Omental fat pad (tissue), 4 donors: Measurements from ENCODE around the gene NDUFB2. TPM values are rescaled to one million over a fixed set of nuclear protein-coding genes. Genes with fewer than 3 reads are reported as not detected.
"Not testable (repeated sequence)": the region's sequence is repeated elsewhere in the genome, so short reads cannot be mapped to it uniquely, and the experiment has no call there.

Experiments
- ATAC-seq: fragments of 150-250 bp; one replicate; pipeline ENCODE4 v1.9.1; 2016; ENCODE audit warnings: mild to moderate bottlenecking, moderate library complexity; ENCODE audit not compliant: low FRiP score
- DNase-seq: peaks from one replicate; pipeline ENCODE4 v3.0.0-alpha.2; 2019; ENCODE audit warnings: low spot score
- total RNA-seq, 4 donors: library from RNA; depleted of rRNA; stranded (reverse); fragments of >200 nt; gene quantifications; one replicate each; pipeline ENCODE4 v1.1.0, GENCODE V29; 2016
- TF ChIP-seq, protein P1 (sequence below), 3 donors: fragments of 450-650 bp; IDR thresholded peaks; one replicate each; pipeline ENCODE4 v1.5.1; 2016 to 2017; ENCODE audit warnings: antibody characterized with exemption in 3 of 3, mild to moderate bottlenecking in 3 of 3, moderate library complexity in 2 of 3

NDUFB2 gene
- total RNA-seq, 4 donors from 2014 or later: 118 to 301 (median 234) TPM

- DNase-seq: no peak
- ATAC-seq: no peak
- TF ChIP-seq, protein P1, sequence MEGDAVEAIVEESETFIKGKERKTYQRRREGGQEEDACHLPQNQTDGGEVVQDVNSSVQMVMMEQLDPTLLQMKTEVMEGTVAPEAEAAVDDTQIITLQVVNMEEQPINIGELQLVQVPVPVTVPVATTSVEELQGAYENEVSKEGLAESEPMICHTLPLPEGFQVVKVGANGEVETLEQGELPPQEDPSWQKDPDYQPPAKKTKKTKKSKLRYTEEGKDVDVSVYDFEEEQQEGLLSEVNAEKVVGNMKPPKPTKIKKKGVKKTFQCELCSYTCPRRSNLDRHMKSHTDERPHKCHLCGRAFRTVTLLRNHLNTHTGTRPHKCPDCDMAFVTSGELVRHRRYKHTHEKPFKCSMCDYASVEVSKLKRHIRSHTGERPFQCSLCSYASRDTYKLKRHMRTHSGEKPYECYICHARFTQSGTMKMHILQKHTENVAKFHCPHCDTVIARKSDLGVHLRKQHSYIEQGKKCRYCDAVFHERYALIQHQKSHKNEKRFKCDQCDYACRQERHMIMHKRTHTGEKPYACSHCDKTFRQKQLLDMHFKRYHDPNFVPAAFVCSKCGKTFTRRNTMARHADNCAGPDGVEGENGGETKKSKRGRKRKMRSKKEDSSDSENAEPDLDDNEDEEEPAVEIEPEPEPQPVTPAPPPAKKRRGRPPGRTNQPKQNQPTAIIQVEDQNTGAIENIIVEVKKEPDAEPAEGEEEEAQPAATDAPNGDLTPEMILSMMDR (IDR thresholded peaks at IDR 0.05): no peak
These were observed 41.8 kb upstream of the NDUFB2 start for GRCh38 chr7:140654661-140655060.

- ATAC-seq (no peak), DNase-seq (no peak)
- TF ChIP-seq, protein P1 (IDR thresholded peaks at IDR 0.05): no peak
These were observed 40.7 kb upstream of the NDUFB2 start for GRCh38 chr7:140655511-140656408.

GRCh38 chr7:140656548-140657515, 39.7 kb upstream of the NDUFB2 start:
- peak; percentile 70 for ATAC-seq
- TF ChIP-seq, protein P1 (IDR thresholded peaks at IDR 0.05): no peak
- no peak for DNase-seq

DNA sequence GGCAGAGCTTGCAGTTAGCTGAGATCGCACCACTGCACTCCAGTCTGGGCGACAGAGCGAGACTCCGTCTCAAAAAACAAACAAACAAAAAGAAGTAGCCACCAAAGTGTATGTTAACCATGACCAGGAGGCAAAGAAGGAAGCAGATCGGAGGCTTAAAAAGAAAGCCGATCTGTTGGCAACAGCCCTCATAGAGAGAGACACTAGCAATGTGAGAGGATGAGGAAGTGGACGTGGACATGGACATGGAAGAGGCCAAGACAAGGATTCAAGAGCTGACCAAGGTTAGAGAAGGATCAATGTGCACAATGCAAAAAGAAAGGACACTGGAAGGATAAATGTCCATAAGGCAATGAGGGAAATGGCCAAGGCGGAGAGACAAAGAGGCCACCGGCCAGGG, 38.6 kb upstream of the NDUFB2 start:
- DNase-seq: no peak
- no peak for ATAC-seq
- TF ChIP-seq, protein P1 (IDR thresholded peaks at IDR 0.05): no peak

DNA sequence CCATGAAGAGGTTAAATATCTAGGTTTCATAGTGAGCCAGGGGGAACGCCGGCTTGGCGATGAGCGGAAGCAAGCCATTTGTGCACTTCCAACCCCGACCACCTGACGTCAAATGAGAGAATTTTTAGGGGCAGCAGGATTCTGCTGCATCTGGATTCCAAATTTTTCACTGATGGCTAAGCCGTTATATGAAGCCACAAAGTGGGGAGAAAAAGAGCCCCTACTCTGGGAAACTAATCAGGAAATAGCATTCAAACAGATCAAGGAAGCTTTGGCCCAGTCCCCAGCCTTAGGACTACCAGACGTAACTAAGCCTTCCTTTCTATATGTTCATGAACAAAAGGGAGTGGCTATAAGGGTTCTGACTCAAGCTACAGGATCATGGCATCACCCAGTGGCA, 36.7 kb upstream of the NDUFB2 start:
- ATAC-seq (no peak), DNase-seq (no peak)
- TF ChIP-seq, protein P1 (IDR thresholded peaks at IDR 0.05): no peak

GRCh38 chr7:140661124-140661523, 35.4 kb upstream of the NDUFB2 start:
- no peak for DNase-seq
- TF ChIP-seq, protein P1 (IDR thresholded peaks at IDR 0.05): no peak
- no peak for ATAC-seq

- not testable (repeated sequence) for ATAC-seq, DNase-seq
These were observed 33.6 kb upstream of the NDUFB2 start for GRCh38 chr7:140662938-140663337.
